PC-3 (cell line): Measurements from ENCODE around the gene TXNDC15. TPM values are rescaled to one million over a fixed set of nuclear protein-coding genes. Genes with fewer than 3 reads are reported as not detected.
A peak's percentile ranks its signal among the peaks of the same experiment; 100 is the strongest.
"Not testable (repeated sequence)": the region's sequence is repeated elsewhere in the genome, so short reads cannot be mapped to it uniquely, and the experiment has no call there.

Experiments
- ATAC-seq: fragments of 200-7000 bp; cut with Tn5 transposase; 2 replicates; pipeline ENCODE4 v1.9.1; 2020; ENCODE audit warnings: mild to moderate bottlenecking, moderate library complexity
- BruUV-seq: library from RNA; stranded (reverse); fragments of 400-500 nt; replicated peaks from 2 replicates; lab custom pipeline; 2021; lab: Mats Ljungman, UMichigan
- CTCF ChIA-PET: fragments of 300-600 bp; sonication (Branson Sonifier 250); formaldehyde crosslinking; loops from one replicate; lab custom pipeline; 2022; ENCODE audit warnings: antibody characterized with exemption; lab: Charles Lee
- POLR2A ChIA-PET: fragments of 300-600 bp; sonication (Branson Sonifier 250); formaldehyde crosslinking; loops from one replicate; lab custom pipeline; 2022; ENCODE audit warnings: antibody characterized with exemption; ENCODE audit not compliant: unreplicated experiment; lab: Charles Lee
- DNase-seq: peaks from one replicate; pipeline ENCODE4 v3.0.0-alpha.2; 2015
- H2AFZ ChIP-seq: fragments of 300-600 bp; sonication (generic); 2 replicates; pipeline ENCODE4 v1.6.0; 2016; ENCODE audit warnings: antibody characterized with exemption, low read length
- H3F3A ChIP-seq: fragments of 300-600 bp; sonication (generic); one replicate; pipeline ENCODE4 v1.6.0; 2017; ENCODE audit warnings: antibody characterized with exemption, low read length, control low read depth, mild to moderate bottlenecking; ENCODE audit not compliant: unreplicated experiment
- H3K27ac ChIP-seq: fragments of 300-600 bp; sonication (generic); 2 replicates; pipeline ENCODE4 v1.5.1; 2016; ENCODE audit warnings: mild to moderate bottlenecking, low read length
- H3K27me3 ChIP-seq: fragments of 300-600 bp; sonication (generic); 2 replicates; pipeline ENCODE4 v1.6.1; 2016; ENCODE audit warnings: low read length, mixed read lengths
- H3K36me3 ChIP-seq: fragments of 300-600 bp; sonication (generic); 2 replicates; pipeline ENCODE4 v1.6.1; 2016; ENCODE audit warnings: low read depth, mixed run types, low read length, mixed read lengths
- H3K4me1 ChIP-seq: fragments of 300-600 bp; sonication (generic); 2 replicates; pipeline ENCODE4 v1.5.1; 2016; ENCODE audit warnings: low read length; ENCODE audit not compliant: insufficient read depth
- H3K4me2 ChIP-seq: fragments of 300-600 bp; sonication (generic); 2 replicates; pipeline ENCODE4 v1.6.0; 2016; ENCODE audit warnings: low read length
- H3K4me3 ChIP-seq: fragments of 300-600 bp; sonication (generic); 2 replicates; pipeline ENCODE4 v1.5.1; 2016; ENCODE audit warnings: mild to moderate bottlenecking, low read length, mixed read lengths
- H3K79me2 ChIP-seq: fragments of 300-600 bp; sonication (generic); 2 replicates; pipeline ENCODE4 v1.6.1; 2017; ENCODE audit warnings: low read length, mixed read lengths
- H3K9ac ChIP-seq: fragments of 300-600 bp; sonication (generic); 2 replicates; pipeline ENCODE4 v1.6.0; 2016; ENCODE audit warnings: mild to moderate bottlenecking, low read length
- H3K9me2 ChIP-seq: fragments of 300-600 bp; sonication (generic); replicated peaks from 2 replicates; pipeline ENCODE4 v1.6.1; 2016; ENCODE audit warnings: mixed run types, low read length, mixed read lengths
- H3K9me3 ChIP-seq: fragments of 300-600 bp; sonication (generic); 2 replicates; pipeline ENCODE4 v1.6.1; 2016; ENCODE audit warnings: low read length, mixed read lengths
- H4K20me1 ChIP-seq: fragments of 300-600 bp; sonication (generic); 2 replicates; pipeline ENCODE4 v1.6.1; 2016; ENCODE audit warnings: low read length, mixed read lengths
- CTCF ChIP-seq: fragments of 300-600 bp; sonication (generic); conservative IDR thresholded peaks from 2 replicates; pipeline ENCODE4 v1.5.1; 2017; ENCODE audit warnings: antibody characterized with exemption, low read depth, mild to moderate bottlenecking, low read length
- EZH2 ChIP-seq: fragments of 300-600 bp; sonication (generic); IDR thresholded peaks from one replicate; pipeline ENCODE4 v1.6.1; 2017; ENCODE audit warnings: antibody characterized with exemption, mild to moderate bottlenecking, low read length; ENCODE audit not compliant: unreplicated experiment
- EZH2phosphoT487 ChIP-seq: fragments of 300-600 bp; sonication (generic); IDR thresholded peaks from 2 replicates; pipeline ENCODE4 v1.6.1; 2018; ENCODE audit warnings: mild to moderate bottlenecking, antibody characterized with exemption, low read length, borderline replicate concordance
- intact Hi-C: fragments of 100-400 bp; cut with micrococcal nuclease; formaldehyde crosslinking; loops from 2 replicates; pipeline ENCODE4 v1.9.0; 2023
- total RNA-seq: library from RNA; depleted of rRNA; stranded (reverse); fragments of >200 nt; gene quantifications from 2 replicates; pipeline ENCODE4 v1.2.3, GENCODE V29; 2014

The TXNDC15 gene
- total RNA-seq, 1 experiment from 2014 or later: 42.6 TPM

- DNase-seq (peak; percentile 93), ATAC-seq (peak; percentile 88)
- H3K36me3 ChIP-seq: no peaks in the 10 kb centered on the region
- H3F3A ChIP-seq: peaks cover 1% of the 10 kb centered on the region
- peak within 1 kb of the TSS; percentile 98 for H3K9ac ChIP-seq
- peaks cover 37% of the 10 kb centered on the region for H3K79me2 ChIP-seq
- no peaks in the 10 kb centered on the region for H3K27me3 ChIP-seq
- peak within 1 kb of the TSS; percentile 93 for H3K4me2 ChIP-seq
- H3K27ac ChIP-seq: peak within 1 kb of the TSS; percentile 63
- H3K9me3 ChIP-seq: no peaks in the 10 kb centered on the region
- TF ChIP-seq CTCF: no peak
- TF ChIP-seq EZH2phosphoT487: no peak
- TF ChIP-seq EZH2: no peak
- peak within 1 kb of the TSS; percentile 58 for H2AFZ ChIP-seq
- H4K20me1 ChIP-seq: peaks cover 1% of the 10 kb centered on the region; the same call in 1 of the 2 replicates
- H3K4me3 ChIP-seq: peak within 1 kb of the TSS; percentile 98
- TSS peak; percentile 72 for BruUV-seq
- ChIA-PET POLR2A (interaction anchor here (0.5 to 0.7 kb wide), 4 partner anchors 25 to 787 kb away, joined by 3 to 11 read pairs (median 5); partner anchors contain the start of gene PPP2CA), CTCF (no interaction called here)
- peaks cover 20% of the 10 kb centered on the region for H3K4me1 ChIP-seq
- intact Hi-C loops: no loop called here
- H3K9me2 ChIP-seq: no peaks in the 10 kb centered on the region
Observed at GRCh38 chr5:134845852-134846640, 28.1 kb upstream of the TXNDC15 start, which contains the start of gene C5orf24. C5orf24 (plus strand) TSS chr5:134845968; CDS start chr5:134854901, 8,933 bp downstream.

DNA sequence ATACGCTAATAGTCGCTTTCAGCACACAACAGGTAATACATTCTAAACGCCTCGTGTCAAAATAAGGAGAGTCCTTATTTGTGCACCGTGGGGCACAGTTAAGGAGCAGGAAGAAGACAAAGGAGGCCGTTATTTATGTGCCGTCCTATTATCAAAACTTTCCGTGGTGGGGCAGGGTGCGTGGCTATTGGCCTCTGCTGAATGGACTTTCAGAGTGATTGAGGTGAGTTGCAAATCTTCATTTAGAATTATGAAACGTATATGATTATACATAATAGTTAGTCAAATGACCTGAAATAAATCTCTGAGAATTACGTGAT, 27.6 kb upstream of the TXNDC15 start:
- intact Hi-C loops: no loop called here

DNA sequence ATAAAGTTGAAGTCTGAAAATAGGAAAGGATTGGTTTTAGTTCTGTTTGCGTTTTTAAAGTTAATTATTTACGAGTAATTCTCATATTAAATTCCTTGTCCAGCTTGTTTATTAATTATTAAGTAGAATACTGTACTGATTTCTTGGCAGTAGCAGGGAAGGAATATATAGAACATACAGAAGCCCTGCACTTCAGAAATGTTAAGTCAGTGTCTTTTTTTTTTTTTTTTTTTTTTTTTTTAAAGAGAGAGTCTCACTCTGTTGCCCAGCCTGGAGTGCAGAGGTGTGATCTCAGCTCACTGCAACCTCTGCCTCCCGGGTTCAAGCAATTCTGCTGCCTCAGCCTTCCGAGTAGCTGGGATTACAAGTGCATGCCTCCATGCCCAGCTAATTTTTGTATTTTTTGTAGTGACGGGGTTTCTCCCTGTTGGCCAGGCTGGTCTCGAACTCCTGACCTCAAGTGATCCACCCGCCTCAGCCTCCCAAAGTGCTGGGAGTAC, 24.7 kb upstream of the TXNDC15 start:
- Histone ChIP-seq H3K4me1 (peaks cover 17% of the 10 kb centered on the region), H4K20me1 (peaks cover 17% of the 10 kb centered on the region), H3K79me2 (peaks cover 65% of the 10 kb centered on the region), H3K36me3 (peaks cover 11% of the 10 kb centered on the region)
- CTCF ChIA-PET, H3K9me3 ChIP-seq, H3F3A ChIP-seq, BruUV-seq, H3K4me3 ChIP-seq, H3K27ac ChIP-seq, H2AFZ ChIP-seq, H3K9me2 ChIP-seq, H3K9ac ChIP-seq, DNase-seq, POLR2A ChIA-PET, intact Hi-C loops, H3K27me3 ChIP-seq, ATAC-seq, H3K4me2 ChIP-seq: not testable (repeated sequence)

More for the DNA sequence above, 27.6 kb upstream of the TXNDC15 start:
- Histone ChIP-seq H3K4me1 (peaks cover 25% of the 10 kb centered on the region), H3K36me3 (no peaks in the 10 kb centered on the region), H3K9me2 (no peaks in the 10 kb centered on the region), H3K9me3 (no peaks in the 10 kb centered on the region), H3F3A (peaks cover 3% of the 10 kb centered on the region), H3K4me3 (peak overlapping the region; percentile 98), H3K27ac (peak overlapping the region; percentile 63), H4K20me1 (peaks cover 5% of the 10 kb centered on the region; the same call in 1 of the 2 replicates), H3K9ac (peak overlapping the region; percentile 98), H2AFZ (peak overlapping the region; percentile 48; the same call in 1 of the 2 replicates), H3K4me2 (peak overlapping the region; percentile 93), H3K27me3 (no peaks in the 10 kb centered on the region), H3K79me2 (peaks cover 42% of the 10 kb centered on the region)
- ATAC-seq (0 out of 2 replicates have a peak, but pooled peaks have one; percentile 1), DNase-seq (peak; percentile 7)
- TF ChIP-seq EZH2 (no peak), CTCF (no peak), EZH2phosphoT487 (no peak)
- ChIA-PET CTCF (no interaction called here), POLR2A (interaction anchor here (0.6 to 0.7 kb wide), 2 partner anchors 35 to 65 kb away, joined by 3 to 4 read pairs; no protein-coding TSS in a partner anchor)
- BruUV-seq: no TSS peak
